ENCODE results near the gene ADAM29.
"Not testable (repeated sequence)": the region's sequence is repeated elsewhere in the genome, so short reads cannot be mapped to it uniquely, and the experiment has no call there.

Gene ADAM29

DNA sequence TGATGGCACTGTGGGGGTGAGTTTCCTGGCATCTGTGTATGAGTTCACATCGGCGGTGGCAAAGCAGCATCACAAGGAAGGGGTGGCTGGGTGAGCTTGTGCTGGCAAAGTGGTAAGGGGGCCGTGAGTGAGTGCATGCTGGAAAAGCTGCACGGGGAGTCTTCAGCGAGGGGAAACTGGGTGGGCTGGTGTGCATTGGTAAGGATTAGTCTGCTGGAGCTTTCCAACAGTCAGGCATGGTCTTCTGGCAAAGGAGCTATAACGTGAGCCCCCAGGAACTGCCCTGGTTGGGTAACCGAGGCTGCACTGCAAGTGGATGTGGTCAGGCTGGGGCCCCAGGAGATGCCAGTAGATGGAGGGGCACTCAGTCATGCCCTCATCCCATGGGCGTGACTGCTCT, 30.7 kb downstream of the ADAM29 start:
- DNase-seq (ENCODE audit: low spot score), result no peak

DNA sequence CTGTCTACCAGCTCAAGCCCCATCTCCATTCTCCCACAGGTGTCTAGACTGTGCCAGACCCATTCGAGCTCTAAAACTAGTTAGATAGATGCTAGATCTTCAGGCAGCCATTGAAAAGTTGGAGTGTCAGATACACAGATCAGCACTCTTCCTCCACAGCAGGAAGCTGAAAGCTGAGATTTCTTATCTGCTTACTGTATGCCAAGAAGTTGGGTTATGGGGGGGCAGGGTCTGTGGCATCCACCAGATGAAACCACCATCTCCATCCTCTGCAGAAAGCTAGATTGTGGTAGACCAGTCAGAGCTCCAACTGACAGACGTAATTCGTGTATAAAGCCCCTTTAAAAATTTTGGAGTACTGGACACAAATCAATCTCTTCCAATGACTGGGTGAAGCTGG, 54.8 kb downstream of the ADAM29 start:
- no peak for DNase-seq (ENCODE audit: low spot score)

DNA sequence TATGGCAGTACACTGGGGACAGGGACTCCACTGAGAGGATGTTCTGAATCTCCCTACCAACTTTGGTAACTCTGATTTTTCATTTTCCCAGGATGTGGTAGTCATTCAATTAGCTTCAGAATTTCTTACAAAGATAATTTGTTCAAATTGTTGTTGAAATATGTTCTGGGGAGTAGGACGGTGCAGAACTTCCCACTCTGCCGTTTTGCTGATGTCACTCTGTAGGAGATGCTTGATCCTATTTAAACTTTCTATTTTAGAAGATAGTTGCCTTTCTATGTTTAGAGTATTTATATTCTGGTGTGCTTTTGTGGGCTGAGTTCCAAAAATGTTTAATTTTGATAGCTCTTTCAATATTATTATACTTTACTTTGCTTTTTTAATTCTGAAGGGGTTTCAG, 55.2 kb downstream of the ADAM29 start:
- DNase-seq (ENCODE audit: low spot score), result no peak

DNA sequence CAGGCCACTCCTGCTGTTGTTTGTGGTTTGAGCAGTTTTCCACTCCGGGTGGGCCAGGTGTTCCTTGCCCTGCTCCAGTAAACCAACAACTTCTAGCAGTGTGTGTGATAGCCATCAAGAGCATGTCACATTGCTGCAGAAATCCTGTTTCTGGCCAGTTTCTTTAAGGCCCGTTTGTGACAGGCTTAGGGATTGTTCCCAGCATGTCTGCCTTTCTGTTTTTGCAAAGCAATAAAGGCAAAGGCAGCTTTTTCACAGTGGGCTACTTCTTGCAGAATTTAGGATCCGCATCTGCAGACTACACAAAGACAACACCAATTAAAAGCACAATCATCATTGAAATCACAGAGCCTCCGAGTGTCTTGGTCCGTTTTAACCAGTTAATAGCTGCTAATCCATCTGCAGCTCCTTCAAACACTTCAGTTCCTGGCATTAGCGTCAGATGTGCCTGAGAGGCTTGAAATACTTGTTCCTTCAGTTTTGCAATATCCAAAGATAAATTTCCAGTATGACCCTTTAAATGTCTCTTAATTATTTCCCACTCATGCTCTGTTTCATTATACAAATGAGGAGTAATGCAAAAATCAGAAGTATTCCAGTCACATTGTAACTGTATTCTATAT, 65.1 kb downstream of the ADAM29 start:
- no peak for DNase-seq (ENCODE audit: low spot score)

DNA sequence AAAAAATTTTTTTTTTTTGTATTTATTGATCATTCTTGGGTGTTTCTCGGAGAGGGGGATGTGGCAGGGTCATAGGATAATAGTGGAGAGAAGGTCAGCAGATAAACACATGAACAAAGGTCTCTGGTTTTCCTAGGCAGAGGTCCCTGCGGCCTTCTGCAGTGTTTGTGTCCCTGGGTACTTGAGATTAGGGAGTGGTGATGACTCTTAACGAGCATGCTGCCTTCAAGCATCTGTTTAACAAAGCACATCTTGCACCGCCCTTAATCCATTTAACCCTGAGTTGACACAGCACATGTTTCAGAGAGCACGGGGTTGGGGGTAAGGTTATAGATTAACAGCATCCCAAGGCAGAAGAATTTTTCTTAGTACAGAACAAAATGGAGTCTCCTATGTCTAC, 65.7 kb downstream of the ADAM29 start:
- DNase-seq (ENCODE audit: low spot score), result not testable (repeated sequence)

DNA sequence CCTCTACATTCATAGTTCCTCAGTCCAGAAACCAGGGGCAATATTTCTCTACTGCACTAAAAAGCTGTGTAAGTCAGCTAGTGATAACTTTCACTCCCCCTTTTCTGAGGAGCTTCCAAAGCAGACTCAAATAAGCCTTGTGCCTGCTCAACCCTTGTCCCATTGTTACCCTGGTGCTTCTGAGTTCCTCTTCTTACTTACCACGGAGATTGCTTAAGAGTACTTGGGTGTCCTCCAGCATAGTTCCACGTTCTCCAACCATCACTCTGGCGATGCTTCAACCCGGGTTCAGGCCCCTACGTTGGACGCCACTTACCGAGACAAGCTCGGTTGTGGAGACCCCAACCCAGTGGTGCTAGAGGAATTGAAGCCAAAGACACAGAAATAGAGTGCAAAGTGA, 71.6 kb downstream of the ADAM29 start:
- no peak for DNase-seq (ENCODE audit: low spot score)

DNA sequence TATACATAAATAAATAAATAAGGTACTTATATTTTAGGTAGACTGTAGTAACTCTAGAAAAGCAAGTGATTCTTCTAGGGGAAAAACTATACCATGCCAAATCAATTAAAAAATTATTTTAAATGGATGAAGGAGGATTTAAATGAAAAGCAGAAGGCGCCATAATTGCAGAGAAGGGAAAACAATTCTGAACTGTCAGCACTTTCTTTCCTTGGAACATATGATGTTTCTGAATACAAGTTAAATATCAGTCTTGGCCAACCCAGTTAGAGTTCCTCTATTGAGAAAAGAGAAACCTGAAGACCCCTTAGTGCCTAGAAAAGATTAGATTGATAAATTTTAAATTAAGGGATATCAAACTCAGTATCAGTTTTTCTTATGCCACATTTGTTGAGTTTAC, 75.8 kb downstream of the ADAM29 start:
- no peak for DNase-seq (ENCODE audit: low spot score)

DNA sequence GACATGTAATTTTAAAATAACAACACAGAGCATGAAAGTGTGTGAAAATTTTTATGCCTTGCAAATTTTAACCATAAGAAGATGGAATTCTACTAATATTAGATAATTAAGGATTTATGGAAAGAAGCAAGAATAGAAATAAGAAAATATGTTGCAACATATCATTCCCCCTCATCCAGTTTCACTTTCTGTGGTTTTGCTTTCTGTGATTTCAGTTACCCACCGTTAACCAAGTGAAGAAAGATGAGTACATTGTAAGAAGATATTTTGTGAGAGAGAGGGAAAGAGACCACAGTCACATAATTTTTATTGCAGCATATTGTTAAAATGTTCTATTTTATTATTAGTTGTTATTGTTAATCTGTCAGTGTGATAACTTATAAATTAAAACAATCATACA, 77.9 kb downstream of the ADAM29 start:
- no peak for DNase-seq (ENCODE audit: low spot score)

DNA sequence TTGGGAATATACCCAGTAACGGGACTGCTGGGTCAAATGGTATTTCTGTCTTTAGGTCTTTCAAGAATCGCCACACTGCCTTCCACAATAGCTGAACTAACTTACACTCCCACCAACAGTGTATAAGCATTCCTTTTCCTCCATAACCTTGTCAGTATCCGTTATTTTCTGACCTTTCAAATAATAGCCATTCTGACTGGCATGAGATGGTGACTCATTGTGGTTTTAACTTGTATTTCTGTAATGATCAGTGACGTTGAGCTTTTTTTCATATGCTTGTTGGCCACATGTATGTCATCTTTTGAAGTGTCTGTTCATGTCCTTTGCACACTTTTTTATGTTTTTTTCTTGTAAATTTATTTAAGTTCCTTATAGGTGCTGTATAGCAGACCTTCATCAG, 81.2 kb downstream of the ADAM29 start:
- no peak for DNase-seq (ENCODE audit: low spot score)

DNA sequence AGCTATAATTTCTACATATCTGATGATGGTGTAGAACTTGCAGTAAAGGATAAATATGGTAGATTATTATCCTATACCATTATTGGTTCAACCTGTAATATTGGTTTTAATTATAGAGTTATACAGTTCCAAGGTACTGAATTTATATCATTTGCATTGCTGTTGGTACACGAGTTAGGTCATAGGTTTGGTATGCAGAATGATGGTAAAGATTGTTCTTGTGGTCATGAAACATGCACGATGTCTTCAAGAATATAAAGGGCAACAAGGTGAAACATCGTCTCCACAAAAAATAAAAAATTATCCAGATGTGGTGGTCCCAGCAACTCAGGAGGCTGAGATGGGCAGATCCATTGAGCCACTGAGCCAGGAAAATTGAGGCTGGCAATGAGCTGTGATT, 99.6 kb downstream of the ADAM29 start:
- DNase-seq (ENCODE audit: low spot score), result no peak

DNA sequence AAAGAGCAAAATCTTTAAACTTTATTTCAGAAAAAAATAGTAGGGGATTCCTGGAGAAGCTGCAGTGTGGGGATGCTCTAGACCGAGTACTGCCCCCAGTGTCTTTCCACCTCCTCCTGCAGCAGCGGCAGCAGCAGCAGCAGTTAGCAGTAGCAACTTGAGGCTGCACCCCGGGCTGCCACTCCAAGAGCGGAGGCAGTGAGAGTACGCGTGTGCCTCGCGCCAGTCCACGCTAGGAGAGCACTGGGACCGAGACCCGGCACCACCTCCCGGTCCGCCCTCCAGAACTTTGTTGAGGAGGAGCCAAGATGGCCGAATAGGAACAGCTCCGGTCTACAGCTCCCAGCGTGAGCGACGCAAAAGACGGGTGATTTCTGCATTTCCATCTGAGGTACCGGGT, 101.3 kb downstream of the ADAM29 start:
- DNase-seq (ENCODE audit: low spot score), result not testable (repeated sequence)
